Measurements from ENCODE around the gene SULT1C4.

SULT1C4 gene

GRCh38 chr2:108376774-108377173 lies 980 bp upstream of the SULT1C4 start:
- no peak for DNase-seq

GRCh38 chr2:108377401-108377800 lies 353 bp upstream of the SULT1C4 start:
- DNase-seq: no peak

GRCh38 chr2:108378851-108379250 lies 1.1 kb downstream of the SULT1C4 start:
- no peak for DNase-seq

GRCh38 chr2:108382196-108382595 lies 4.4 kb downstream of the SULT1C4 start:
- DNase-seq: no peak

GRCh38 chr2:108383146-108383830 lies 5.5 kb downstream of the SULT1C4 start:
- DNase-seq: no peak

GRCh38 chr2:108384662-108385393 lies 7.1 kb downstream of the SULT1C4 start:
- no peak for DNase-seq

GRCh38 chr2:108385411-108386071 lies 7.8 kb downstream of the SULT1C4 start:
- DNase-seq: no peak

- no peak for DNase-seq
Observed at GRCh38 chr2:108388045-108388444, 10.3 kb downstream of the SULT1C4 start.

- no peak for DNase-seq
Observed at GRCh38 chr2:108390340-108390739, 12.6 kb downstream of the SULT1C4 start.

- DNase-seq: no peak
Observed at GRCh38 chr2:108392029-108392428, 14.3 kb downstream of the SULT1C4 start.

GRCh38 chr2:108393197-108393596 lies 15.4 kb downstream of the SULT1C4 start:
- DNase-seq: no peak

GRCh38 chr2:108395155-108395554 lies 17.4 kb downstream of the SULT1C4 start:
- DNase-seq: no peak

GRCh38 chr2:108396845-108397244 lies 19.1 kb downstream of the SULT1C4 start:
- no peak for DNase-seq

- DNase-seq: no peak
Observed at GRCh38 chr2:108399479-108399878, 21.7 kb downstream of the SULT1C4 start.

GRCh38 chr2:108401800-108402199 lies 24.0 kb downstream of the SULT1C4 start:
- no peak for DNase-seq

GRCh38 chr2:108403494-108403893 lies 25.7 kb downstream of the SULT1C4 start:
- DNase-seq: no peak

- DNase-seq: no peak
Observed at GRCh38 chr2:108404784-108405397, 27.1 kb downstream of the SULT1C4 start.

- no peak for DNase-seq
Observed at GRCh38 chr2:108407864-108408729, 30.3 kb downstream of the SULT1C4 start.

- DNase-seq: no peak
Observed at GRCh38 chr2:108409768-108410167, 32.0 kb downstream of the SULT1C4 start.

- DNase-seq: no peak
Observed at GRCh38 chr2:108412995-108413710, 35.4 kb downstream of the SULT1C4 start.

- DNase-seq: no peak
Observed at GRCh38 chr2:108413711-108414095, 35.9 kb downstream of the SULT1C4 start.
